Skeletal muscle tissue (tissue), 4 donors: ENCODE measurements around the gene RNASEH2C. TPM values are rescaled to one million over a fixed set of nuclear protein-coding genes. Genes with fewer than 3 reads are reported as not detected.
"Not testable (repeated sequence)": the region's sequence is repeated elsewhere in the genome, so short reads cannot be mapped to it uniquely, and the experiment has no call there.

ENCODE experiments used
- H3K27ac ChIP-seq: one replicate; pipeline ENCODE4 v1.7.0; 2013; ENCODE audit warnings: mild to moderate bottlenecking, low read depth, low read length, inconsistent platforms
- H3K27me3 ChIP-seq, 3 donors: one replicate each; pipeline ENCODE4 v1.7.0; 2013; ENCODE audit warnings: low read length in 3 of 3; ENCODE audit not compliant: control insufficient read depth in 3 of 3, insufficient read depth in 3 of 3
- H3K36me3 ChIP-seq, 3 donors: one replicate each; pipeline ENCODE4 v1.7.0; 2013; ENCODE audit warnings: low read length in 3 of 3; ENCODE audit not compliant: control insufficient read depth in 3 of 3, insufficient read depth in 3 of 3
- H3K4me1 ChIP-seq, 3 donors: one replicate each; pipeline ENCODE4 v1.7.0; 2013; ENCODE audit warnings: low read length in 3 of 3, mild to moderate bottlenecking in 3 of 3; ENCODE audit not compliant: control insufficient read depth in 3 of 3, insufficient read depth in 3 of 3
- H3K4me3 ChIP-seq, 3 donors: one replicate each; pipeline ENCODE4 v1.7.0; 2013; ENCODE audit warnings: low read length in 3 of 3
- H3K9ac ChIP-seq, 3 donors: one replicate each; pipeline ENCODE4 v1.7.0; 2013; ENCODE audit warnings: low read length in 3 of 3, mild to moderate bottlenecking in 3 of 3, moderate library complexity in 2 of 3, low read depth in 1 of 3
- H3K9me3 ChIP-seq, 3 donors: one replicate each; pipeline ENCODE4 v1.7.0; 2013; ENCODE audit warnings: low read length in 3 of 3; ENCODE audit not compliant: control insufficient read depth in 3 of 3
- total RNA-seq: library from RNA; depleted of rRNA; stranded (reverse); fragments of >200 nt; gene quantifications from one replicate; pipeline ENCODE4 v1.2.3, GENCODE V29; 2014
- donor health status: Osteomylitis.

Gene RNASEH2C
- 11.0 TPM for total RNA-seq

DNA sequence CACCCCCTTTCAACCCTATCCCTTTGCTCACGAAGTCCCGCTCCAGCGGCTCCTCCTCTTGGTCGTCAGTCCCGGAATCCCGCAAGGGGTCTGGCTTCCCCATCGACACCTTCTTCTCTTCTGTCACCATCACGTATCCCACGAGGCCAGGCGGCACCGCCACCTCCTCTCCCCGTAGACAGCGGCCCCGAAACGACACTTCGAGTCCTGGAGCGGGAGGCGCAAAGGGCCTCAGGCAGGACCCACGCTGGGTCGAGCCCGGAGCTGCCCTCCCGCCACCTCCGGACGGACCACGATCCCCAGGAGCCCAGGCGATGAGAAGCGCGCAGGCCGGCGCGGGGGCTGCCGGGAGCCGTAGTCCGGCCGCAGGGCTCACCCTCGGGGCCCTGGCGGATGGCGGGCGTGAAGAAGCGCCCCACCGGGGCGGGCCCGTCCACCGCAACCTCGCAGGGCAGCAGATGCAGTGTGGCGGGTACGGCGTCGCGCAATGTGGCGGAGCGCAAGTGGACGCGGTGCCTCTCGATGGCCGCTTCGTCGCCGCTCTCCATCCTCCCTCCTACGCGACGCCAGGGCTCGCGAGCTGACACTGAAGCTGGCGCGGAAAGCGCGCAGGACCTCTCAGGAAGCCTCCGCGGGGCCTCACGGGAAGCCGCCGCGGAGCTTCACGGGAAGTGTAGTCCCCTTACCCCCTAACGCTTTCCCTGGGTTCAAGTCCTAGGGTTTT, at the start of gene RNASEH2C:
Gene RNASEH2C (minus strand): TSS at position 588 of the 724 bp plus-strand sequence. CDS start 40 bp downstream, at position 548.
- Histone ChIP-seq H3K36me3 (peaks cover 37 to 44% (median 40%) of the 10 kb centered on the region in 3 donors), H3K9me3 (no peaks in the 10 kb centered on the region), H3K9ac (peak within 1 kb of the TSS; percentile 63 to 87 (median 85)), H3K4me1 (peaks cover 21 to 24% (median 21%) of the 10 kb centered on the region in 3 donors), H3K27me3 (no peaks in the 10 kb centered on the region), H3K27ac (peak within 1 kb of the TSS; percentile 62), H3K4me3 (peak within 1 kb of the TSS; percentile 89 to 96 (median 96))

GRCh38 chr11:65767806-65768205, 47.2 kb upstream of the RNASEH2C start:
- not testable (repeated sequence) for H3K9ac ChIP-seq, H3K27ac ChIP-seq, H3K4me3 ChIP-seq, H3K4me1 ChIP-seq, H3K27me3 ChIP-seq, H3K36me3 ChIP-seq, H3K9me3 ChIP-seq

- H3K27me3 ChIP-seq: peaks cover 0 to 3% (median 0%) of the 10 kb centered on the region in 3 donors
- no peak overlapping the region for H3K27ac ChIP-seq
- no peak overlapping the region for H3K9ac ChIP-seq
- no peak overlapping the region for H3K4me3 ChIP-seq
- H3K9me3 ChIP-seq: no peaks in the 10 kb centered on the region
- no peaks in the 10 kb centered on the region for H3K4me1 ChIP-seq
- H3K36me3 ChIP-seq: no peaks in the 10 kb centered on the region
Measured at GRCh38 chr11:65767406-65767805, 46.8 kb upstream of the RNASEH2C start.

DNA sequence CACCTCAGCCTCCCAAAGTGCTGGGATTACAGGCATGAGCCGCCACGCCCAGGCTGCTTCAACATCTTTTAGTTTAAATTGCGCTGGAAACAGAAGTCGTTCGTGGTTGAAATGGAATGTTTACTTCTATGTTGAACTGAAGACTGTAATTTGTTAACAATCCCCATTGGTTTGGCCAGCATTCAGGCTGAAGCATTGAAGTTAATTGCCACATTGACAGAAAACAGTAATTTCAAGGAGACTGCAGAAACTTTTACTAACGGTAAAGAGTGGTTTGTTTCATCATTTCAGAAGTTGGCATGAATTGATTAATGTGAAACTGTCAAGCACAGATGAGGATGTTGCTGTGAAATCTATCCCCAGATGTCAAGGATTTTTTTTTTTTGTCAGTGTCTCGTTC, 45.9 kb upstream of the RNASEH2C start:
- no peak overlapping the region for H3K27ac ChIP-seq
- peaks cover 0 to 3% (median 0%) of the 10 kb centered on the region in 3 donors for H3K27me3 ChIP-seq
- H3K36me3 ChIP-seq: no peaks in the 10 kb centered on the region
- H3K9me3 ChIP-seq: no peaks in the 10 kb centered on the region
- no peak overlapping the region for H3K9ac ChIP-seq
- no peak overlapping the region for H3K4me3 ChIP-seq
- no peaks in the 10 kb centered on the region for H3K4me1 ChIP-seq

DNA sequence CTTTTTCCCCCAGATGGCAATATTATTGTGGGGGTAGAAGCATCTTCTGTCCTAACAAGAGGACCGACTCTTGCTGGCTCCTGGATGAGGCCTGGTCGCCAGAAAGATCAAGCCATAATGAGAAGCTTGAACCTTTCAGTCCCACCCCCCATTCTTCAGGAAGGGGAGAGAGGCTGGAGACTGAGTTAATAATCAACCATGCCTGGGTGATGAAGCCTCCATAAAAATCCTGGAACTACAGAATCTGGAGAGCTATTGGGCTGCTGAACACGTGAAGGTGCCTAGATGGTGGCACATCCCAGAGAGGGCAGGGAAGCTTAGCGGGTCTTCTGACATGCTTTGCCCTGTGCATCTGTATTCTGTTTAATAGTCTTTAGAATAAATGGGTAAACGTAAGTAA, 43.8 kb upstream of the RNASEH2C start:
- Histone ChIP-seq H3K27ac (no peak overlapping the region), H3K9me3 (no peaks in the 10 kb centered on the region), H3K27me3 (peaks cover 0 to 5% (median 3%) of the 10 kb centered on the region in 3 donors), H3K36me3 (no peaks in the 10 kb centered on the region), H3K4me1 (no peaks in the 10 kb centered on the region), H3K9ac (no peak overlapping the region), H3K4me3 (no peak overlapping the region)

- H3K4me1 ChIP-seq, H3K36me3 ChIP-seq, H3K9ac ChIP-seq, H3K4me3 ChIP-seq, H3K9me3 ChIP-seq, H3K27ac ChIP-seq, H3K27me3 ChIP-seq: not testable (repeated sequence)
Measured at GRCh38 chr11:65762816-65763215, 42.2 kb upstream of the RNASEH2C start.

DNA sequence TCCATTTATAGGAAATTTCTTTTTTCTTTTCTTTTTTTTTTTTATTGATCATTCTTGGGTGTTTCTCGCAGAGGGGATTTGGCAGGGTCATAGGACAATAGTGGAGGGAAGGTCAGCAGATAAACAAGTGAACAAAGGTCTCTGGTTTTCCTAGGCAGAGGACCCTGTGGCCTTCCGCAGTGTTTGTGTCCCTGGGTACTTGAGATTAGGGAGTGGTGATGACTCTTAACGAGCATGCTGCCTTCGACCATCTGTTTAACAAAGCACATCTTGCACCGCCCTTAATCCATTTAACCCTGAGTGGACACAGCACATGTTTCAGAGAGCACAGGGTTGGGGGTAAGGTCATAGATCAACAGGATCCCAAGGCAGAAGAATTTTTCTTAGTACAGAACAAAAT, 41.6 kb upstream of the RNASEH2C start:
- H3K27me3 ChIP-seq, H3K4me3 ChIP-seq, H3K9me3 ChIP-seq, H3K4me1 ChIP-seq, H3K9ac ChIP-seq, H3K36me3 ChIP-seq, H3K27ac ChIP-seq: not testable (repeated sequence)

DNA sequence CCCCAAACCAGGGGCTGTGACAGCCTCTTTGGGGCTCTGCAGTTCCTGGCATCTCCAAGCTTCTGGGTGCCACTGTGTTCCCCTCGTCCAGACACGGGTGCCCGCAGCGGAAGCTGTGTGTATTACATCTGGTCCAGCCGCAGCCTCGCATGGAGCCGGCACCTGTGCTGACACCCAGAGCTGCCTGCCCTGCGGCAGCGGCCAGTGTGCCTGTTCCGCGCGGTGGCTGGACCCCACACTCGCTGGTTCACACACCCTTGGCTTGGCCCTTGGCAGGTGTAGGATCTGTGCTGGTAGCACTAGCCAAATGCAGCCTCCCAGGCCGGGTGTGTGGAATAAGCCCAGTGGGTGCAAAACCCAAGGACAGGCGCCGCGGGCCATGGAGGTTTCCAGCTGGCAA, 24.5 kb upstream of the RNASEH2C start:
- H3K4me1 ChIP-seq: no peaks in the 10 kb centered on the region
- H3K27me3 ChIP-seq: peaks cover 6 to 15% (median 11%) of the 10 kb centered on the region in 3 donors
- no peak overlapping the region for H3K4me3 ChIP-seq
- H3K36me3 ChIP-seq: no peaks in the 10 kb centered on the region
- H3K9ac ChIP-seq: no peak overlapping the region
- H3K27ac ChIP-seq: no peak overlapping the region
- H3K9me3 ChIP-seq: peaks cover 0 to 3% (median 0%) of the 10 kb centered on the region in 3 donors

- H3K27ac ChIP-seq: no peak overlapping the region
- H3K4me3 ChIP-seq: no peak overlapping the region
- H3K27me3 ChIP-seq: peaks cover 6 to 15% (median 11%) of the 10 kb centered on the region in 3 donors
- no peak overlapping the region for H3K9ac ChIP-seq
- no peaks in the 10 kb centered on the region for H3K4me1 ChIP-seq
- peaks cover 0 to 3% (median 0%) of the 10 kb centered on the region in 3 donors for H3K9me3 ChIP-seq
- H3K36me3 ChIP-seq: no peaks in the 10 kb centered on the region
Measured at GRCh38 chr11:65744699-65745042, 24.1 kb upstream of the RNASEH2C start.

DNA sequence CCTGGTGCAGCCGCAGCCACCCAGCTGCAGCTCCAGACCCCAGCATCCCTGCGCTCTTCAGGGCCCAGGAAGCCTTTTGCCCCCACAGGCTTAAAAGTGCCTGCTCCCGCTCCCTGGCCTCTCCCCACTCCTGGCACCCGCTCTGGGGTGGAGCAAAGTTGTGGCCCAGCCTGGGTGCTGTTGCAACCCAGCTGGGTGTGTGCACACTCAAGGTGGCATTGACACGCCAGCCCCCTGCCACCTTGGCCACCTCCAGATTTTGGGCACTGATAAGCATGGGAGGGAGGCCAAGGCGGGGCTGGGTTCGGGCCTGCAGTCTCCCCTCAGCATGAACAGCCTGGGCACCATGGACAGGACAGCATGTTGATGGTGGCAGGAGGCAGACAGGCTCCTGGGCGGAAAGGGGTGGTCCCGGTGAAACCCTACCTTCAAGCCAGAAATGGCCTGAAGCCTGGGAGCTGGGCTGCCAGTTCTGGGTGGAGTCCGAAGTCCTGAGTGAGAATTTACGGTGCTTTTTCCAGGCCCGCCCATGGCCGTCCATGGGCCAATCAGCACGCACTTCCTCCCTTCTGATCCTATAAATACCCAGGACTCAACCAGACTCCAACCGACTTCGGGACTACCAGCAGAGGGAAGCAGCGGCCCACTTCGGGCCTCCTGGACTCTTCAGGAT, 23.6 kb upstream of the RNASEH2C start:
- Histone ChIP-seq H3K9ac (no peak overlapping the region), H3K4me3 (no peak overlapping the region), H3K27ac (no peak overlapping the region), H3K27me3 (peaks cover 6 to 15% (median 9%) of the 10 kb centered on the region in 3 donors), H3K9me3 (peaks cover 0 to 2% (median 0%) of the 10 kb centered on the region in 3 donors), H3K4me1 (no peaks in the 10 kb centered on the region), H3K36me3 (no peaks in the 10 kb centered on the region)
